Liver (tissue), 9 donors: ENCODE data around the gene GPD1. TPM values are rescaled to one million over a fixed set of nuclear protein-coding genes. Genes with fewer than 3 reads are reported as not detected.

Source experiments
- DNase-seq: peaks from one replicate; pipeline ENCODE4 v3.0.0-alpha.2; 2017; ENCODE audit warnings: low spot score
- H3K27ac ChIP-seq, 2 donors: one replicate each; pipeline ENCODE4 v1.7.0; 2013; ENCODE audit warnings: inconsistent platforms in 2 of 2, low read length in 2 of 2, control low read depth in 1 of 2, low read depth in 1 of 2, mild to moderate bottlenecking in 1 of 2
- H3K27me3 ChIP-seq, 4 donors: one replicate each; pipeline versions ENCODE4 v1.6.1 to v1.7.0; 2013; ENCODE audit warnings: low read length in 3 of 4, inconsistent platforms in 1 of 4, mild to moderate bottlenecking in 1 of 4, moderate library complexity in 1 of 4; ENCODE audit not compliant: control insufficient read depth in 4 of 4, insufficient read depth in 4 of 4
- H3K36me3 ChIP-seq, 4 donors: one replicate each; pipeline versions ENCODE4 v1.6.1 to v1.7.0; 2013; ENCODE audit warnings: low read length in 3 of 4, mild to moderate bottlenecking in 3 of 4, low read depth in 1 of 4, moderate library complexity in 1 of 4; ENCODE audit not compliant: control insufficient read depth in 4 of 4, insufficient read depth in 3 of 4
- H3K4me1 ChIP-seq, 4 donors: one replicate each; pipeline versions ENCODE4 v1.6.1 to v1.7.0; 2013; ENCODE audit warnings: low read length in 3 of 4, mild to moderate bottlenecking in 3 of 4, moderate library complexity in 1 of 4; ENCODE audit not compliant: control insufficient read depth in 4 of 4, insufficient read depth in 4 of 4
- H3K4me3 ChIP-seq, 3 donors: one replicate each; pipeline versions ENCODE4 v1.6.1 to v1.7.0; 2013; ENCODE audit warnings: low read length in 3 of 3, control low read depth in 1 of 3, low read depth in 1 of 3, mild to moderate bottlenecking in 1 of 3
- H3K9ac ChIP-seq, 2 donors: one replicate each; pipeline ENCODE4 v1.7.0; 2013; ENCODE audit warnings: low read length in 2 of 2, mild to moderate bottlenecking in 2 of 2, moderate library complexity in 2 of 2, control low read depth in 1 of 2, low read depth in 1 of 2
- H3K9me3 ChIP-seq, 4 donors: one replicate each; pipeline versions ENCODE4 v1.6.1 to v1.7.0; 2013; ENCODE audit warnings: low read length in 3 of 4; ENCODE audit not compliant: control insufficient read depth in 4 of 4
- EGR1 ChIP-seq, 2 donors: IDR thresholded peaks; 2 replicates each; pipeline ENCODE4 v1.6.1; 2016 to 2018; ENCODE audit warnings: antibody characterized with exemption in 2 of 2, low read depth in 2 of 2
- FOXA1 ChIP-seq: IDR thresholded peaks from 2 replicates; pipeline ENCODE4 v1.6.1; 2016; ENCODE audit warnings: antibody characterized with exemption
- FOXA2 ChIP-seq: IDR thresholded peaks from 2 replicates; pipeline ENCODE4 v1.6.1; 2016; ENCODE audit warnings: antibody characterized with exemption
- GABPA ChIP-seq, 2 donors: IDR thresholded peaks in 1 of 2; conservative IDR thresholded peaks in 1 of 2; 2 replicates each; pipeline ENCODE4 v1.6.1; 2016; ENCODE audit warnings: antibody characterized with exemption in 2 of 2, mild to moderate bottlenecking in 1 of 2, moderate library complexity in 1 of 2
- HNF4A ChIP-seq, 2 donors: conservative IDR thresholded peaks; 2 replicates each; pipeline ENCODE4 v1.6.1; 2016; ENCODE audit warnings: antibody characterized with exemption in 2 of 2, mild to moderate bottlenecking in 2 of 2
- HNF4G ChIP-seq: IDR thresholded peaks from 2 replicates; pipeline ENCODE4 v1.6.1; 2016; ENCODE audit warnings: antibody characterized with exemption
- JUND ChIP-seq, 2 donors: IDR thresholded peaks; 2 replicates each; pipeline ENCODE4 v1.6.1; 2016; ENCODE audit warnings: antibody characterized with exemption in 2 of 2
- NR2F2 ChIP-seq: IDR thresholded peaks from 2 replicates; pipeline ENCODE4 v1.6.1; 2016; ENCODE audit warnings: antibody characterized with exemption
- RAD21 ChIP-seq, 2 donors: IDR thresholded peaks; 2 replicates each; pipeline ENCODE4 v1.6.1; 2016; ENCODE audit warnings: antibody characterized with exemption in 2 of 2, mild to moderate bottlenecking in 2 of 2
- RXRA ChIP-seq, 2 donors: IDR thresholded peaks; 2 replicates each; pipeline ENCODE4 v1.6.1; 2017 to 2018; ENCODE audit warnings: antibody characterized with exemption in 2 of 2, mild to moderate bottlenecking in 1 of 2
- SP1 ChIP-seq: IDR thresholded peaks from 2 replicates; pipeline ENCODE4 v1.6.1; 2018; ENCODE audit warnings: antibody characterized with exemption, mild to moderate bottlenecking
- TAF1 ChIP-seq: conservative IDR thresholded peaks from 2 replicates; pipeline ENCODE4 v1.6.1; 2016; ENCODE audit warnings: antibody characterized with exemption, mild to moderate bottlenecking
- YY1 ChIP-seq: IDR thresholded peaks from 2 replicates; pipeline ENCODE4 v1.6.1; 2016; ENCODE audit warnings: antibody characterized with exemption, mild to moderate bottlenecking
- WGBS: extraction: QIAGEN DNeasy Blood & Tissue Kit; methylation state at CpG from one replicate; pipeline ENCODE4 v1.1.7; 2013; 5-methylcytosine and 5-hydroxymethylcytosine counted together
- polyA plus RNA-seq, 2 donors: library from polyadenylated mRNA; stranded (reverse) in 1 of 2; unstranded in 1 of 2; fragments of 200-250 nt in 1 of 2; fragments of >200 nt in 1 of 2; fragmentation: Nextera tagmentation in 1 of 2; extraction: Ambion mirVana in 1 of 2; gene quantifications; one replicate each; pipeline versions ENCODE4 v1.2.1 to v1.2.3, GENCODE V29; 2013 to 2015
- total RNA-seq, 2 donors: library from RNA; depleted of rRNA; stranded (reverse); fragments of >200 nt; gene quantifications; one replicate each; pipeline ENCODE4 v1.2.3, GENCODE V29; 2014
- TF ChIP-seq, protein P1 (sequence below): IDR thresholded peaks from 2 replicates; pipeline ENCODE4 v1.6.1; 2016; ENCODE audit warnings: antibody characterized with exemption
- TF ChIP-seq, protein P2 (sequence below): fragments of 150-350 bp; IDR thresholded peaks from 2 replicates; pipeline ENCODE4 v1.5.1; 2017; ENCODE audit warnings: improper control_type of control experiment, low read depth, low read length; ENCODE audit not compliant: missing input control
- TF ChIP-seq, protein P3 (sequence below): IDR thresholded peaks from 2 replicates; pipeline ENCODE4 v1.6.1; 2016; ENCODE audit warnings: antibody characterized with exemption
- TF ChIP-seq, protein P4 (sequence below): IDR thresholded peaks from 2 replicates; pipeline ENCODE4 v1.6.1; 2016; ENCODE audit warnings: antibody characterized with exemption
- TF ChIP-seq, protein P5 (sequence below): IDR thresholded peaks from 2 replicates; pipeline ENCODE4 v1.6.1; 2016; ENCODE audit warnings: antibody characterized with exemption, mild to moderate bottlenecking
- donor health status: healthy.
- donor health status: healthy.
- donor health status: healthy.
- donor health status: healthy.
- donor health status: healthy.

The GPD1 gene
- total and polyA plus RNA-seq, 4 donors, result 12.0 to 323 (median 85.6) TPM

DNA sequence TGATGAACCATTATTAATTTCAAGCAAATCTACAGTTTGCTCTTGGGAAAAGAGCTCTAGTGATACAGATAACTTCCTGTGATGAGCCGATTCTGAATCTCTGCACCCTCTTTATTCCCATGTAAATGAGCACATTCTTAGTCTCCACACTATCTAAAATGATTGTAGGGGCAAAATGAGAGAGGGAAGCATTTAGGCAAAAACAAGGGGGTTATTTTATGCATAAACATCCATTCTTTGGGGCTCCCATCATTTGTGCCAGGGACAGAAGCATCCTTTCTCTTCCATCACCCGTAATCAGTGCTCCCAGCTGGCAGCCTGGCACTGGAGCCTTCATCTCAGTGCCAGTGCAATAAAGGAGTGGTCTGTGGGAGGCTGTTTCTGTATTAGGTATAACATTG is 1.7 kb upstream of the GPD1 start:
- no peaks in the 10 kb centered on the region for H3K9me3 ChIP-seq
- no peak overlapping the region for H3K4me3 ChIP-seq
- H3K36me3 ChIP-seq, result peaks cover 3 to 22% (median 21%) of the 10 kb centered on the region in 4 donors
- H3K4me1 ChIP-seq, result peaks cover 8 to 61% (median 41%) of the 10 kb centered on the region in 4 donors
- no peaks in the 10 kb centered on the region for H3K27me3 ChIP-seq
- 57% methylated on average over 2 of the region's 2 CpGs for WGBS
- H3K27ac ChIP-seq, result peak overlapping the region; percentile 84 to 94
- peak overlapping the region in 1 of 2 donors; percentile 41 for H3K9ac ChIP-seq
- no peak for TF ChIP-seq HNF4G
- TF ChIP-seq RAD21 (IDR thresholded peaks at IDR 0.05), result no peak
- TF ChIP-seq FOXA1, result no peak
- TF ChIP-seq TAF1, result no peak
- no peak for TF ChIP-seq HNF4A (conservative IDR thresholded peaks at IDR 0.05)
- TF ChIP-seq, protein P1, sequence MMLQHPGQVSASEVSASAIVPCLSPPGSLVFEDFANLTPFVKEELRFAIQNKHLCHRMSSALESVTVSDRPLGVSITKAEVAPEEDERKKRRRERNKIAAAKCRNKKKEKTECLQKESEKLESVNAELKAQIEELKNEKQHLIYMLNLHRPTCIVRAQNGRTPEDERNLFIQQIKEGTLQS, result no peak
- TF ChIP-seq NR2F2, result no peak
- TF ChIP-seq, protein P2, sequence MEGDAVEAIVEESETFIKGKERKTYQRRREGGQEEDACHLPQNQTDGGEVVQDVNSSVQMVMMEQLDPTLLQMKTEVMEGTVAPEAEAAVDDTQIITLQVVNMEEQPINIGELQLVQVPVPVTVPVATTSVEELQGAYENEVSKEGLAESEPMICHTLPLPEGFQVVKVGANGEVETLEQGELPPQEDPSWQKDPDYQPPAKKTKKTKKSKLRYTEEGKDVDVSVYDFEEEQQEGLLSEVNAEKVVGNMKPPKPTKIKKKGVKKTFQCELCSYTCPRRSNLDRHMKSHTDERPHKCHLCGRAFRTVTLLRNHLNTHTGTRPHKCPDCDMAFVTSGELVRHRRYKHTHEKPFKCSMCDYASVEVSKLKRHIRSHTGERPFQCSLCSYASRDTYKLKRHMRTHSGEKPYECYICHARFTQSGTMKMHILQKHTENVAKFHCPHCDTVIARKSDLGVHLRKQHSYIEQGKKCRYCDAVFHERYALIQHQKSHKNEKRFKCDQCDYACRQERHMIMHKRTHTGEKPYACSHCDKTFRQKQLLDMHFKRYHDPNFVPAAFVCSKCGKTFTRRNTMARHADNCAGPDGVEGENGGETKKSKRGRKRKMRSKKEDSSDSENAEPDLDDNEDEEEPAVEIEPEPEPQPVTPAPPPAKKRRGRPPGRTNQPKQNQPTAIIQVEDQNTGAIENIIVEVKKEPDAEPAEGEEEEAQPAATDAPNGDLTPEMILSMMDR, result no peak
- TF ChIP-seq RXRA (IDR thresholded peaks at IDR 0.05), result no peak
- no peak for TF ChIP-seq YY1
- no peak for DNase-seq

DNA sequence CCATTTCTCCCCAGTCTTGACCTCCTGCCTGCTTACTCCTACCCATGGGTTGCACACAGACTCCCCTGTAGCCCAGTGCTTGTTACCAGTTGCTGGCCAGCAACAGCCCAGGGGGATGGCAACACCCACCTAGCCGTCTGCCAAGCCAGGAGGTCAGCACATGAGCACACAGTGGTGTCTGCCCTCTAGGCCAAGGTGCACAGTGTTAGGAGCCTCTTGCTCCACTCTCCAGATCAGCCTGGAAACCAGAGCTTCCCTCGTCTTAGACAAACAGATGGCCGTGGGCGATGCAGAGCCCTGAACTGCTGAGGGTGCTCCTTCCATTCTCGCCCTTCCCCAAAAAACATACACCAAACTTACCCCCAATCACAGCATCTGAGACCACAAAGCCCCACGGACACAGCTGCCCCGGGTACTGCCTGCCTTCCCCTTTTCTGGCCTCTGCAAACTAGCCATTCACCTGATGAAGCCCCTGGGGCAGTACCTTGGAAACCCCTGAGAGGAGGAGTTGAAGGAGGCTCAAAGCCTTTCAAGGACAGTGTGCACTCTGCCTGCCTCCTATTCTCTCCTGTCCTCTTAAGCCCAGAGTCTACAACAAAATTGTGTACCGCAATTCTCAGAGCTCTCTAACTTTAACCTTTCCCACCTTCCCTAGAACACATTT is 1.0 kb upstream of the GPD1 start:
- H3K27ac ChIP-seq, result peak overlapping the region; percentile 84 to 94
- DNase-seq, result peak; percentile 64

More for the DNA sequence above, 1.0 kb upstream of the GPD1 start:
- H3K36me3 ChIP-seq, result peaks cover 2 to 25% (median 21%) of the 10 kb centered on the region in 4 donors
- no peaks in the 10 kb centered on the region for H3K27me3 ChIP-seq
- WGBS, result 46% methylated on average over 8 of the region's 8 CpGs
- H3K9ac ChIP-seq, result peak overlapping the region in 1 of 2 donors; percentile 59
- peaks cover 11 to 67% (median 46%) of the 10 kb centered on the region in 4 donors for H3K4me1 ChIP-seq
- H3K4me3 ChIP-seq, result no peak overlapping the region
- no peaks in the 10 kb centered on the region for H3K9me3 ChIP-seq
- TF ChIP-seq, protein P3, sequence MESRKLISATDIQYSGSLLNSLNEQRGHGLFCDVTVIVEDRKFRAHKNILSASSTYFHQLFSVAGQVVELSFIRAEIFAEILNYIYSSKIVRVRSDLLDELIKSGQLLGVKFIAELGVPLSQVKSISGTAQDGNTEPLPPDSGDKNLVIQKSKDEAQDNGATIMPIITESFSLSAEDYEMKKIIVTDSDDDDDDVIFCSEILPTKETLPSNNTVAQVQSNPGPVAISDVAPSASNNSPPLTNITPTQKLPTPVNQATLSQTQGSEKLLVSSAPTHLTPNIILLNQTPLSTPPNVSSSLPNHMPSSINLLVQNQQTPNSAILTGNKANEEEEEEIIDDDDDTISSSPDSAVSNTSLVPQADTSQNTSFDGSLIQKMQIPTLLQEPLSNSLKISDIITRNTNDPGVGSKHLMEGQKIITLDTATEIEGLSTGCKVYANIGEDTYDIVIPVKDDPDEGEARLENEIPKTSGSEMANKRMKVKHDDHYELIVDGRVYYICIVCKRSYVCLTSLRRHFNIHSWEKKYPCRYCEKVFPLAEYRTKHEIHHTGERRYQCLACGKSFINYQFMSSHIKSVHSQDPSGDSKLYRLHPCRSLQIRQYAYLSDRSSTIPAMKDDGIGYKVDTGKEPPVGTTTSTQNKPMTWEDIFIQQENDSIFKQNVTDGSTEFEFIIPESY, result peak; percentile 86
- TF ChIP-seq FOXA2 (peak; percentile 64), HNF4G (peak; percentile 99), TAF1 (peak; percentile 70), HNF4A (conservative IDR thresholded peaks at IDR 0.05) (peak; percentile 99 to 100), SP1 (peak; percentile 98), JUND (IDR thresholded peaks at IDR 0.05) (peak in 1 of 2 donors; percentile 57), GABPA (IDR thresholded peaks at IDR 0.05 in 1 of 2, conservative IDR thresholded peaks at IDR 0.05 in 1 of 2) (peak in 1 of 2 donors; percentile 38), RAD21 (IDR thresholded peaks at IDR 0.05) (peak; percentile 17 to 52), EGR1 (IDR thresholded peaks at IDR 0.05; ENCODE audit: low read depth in 2 of 2) (peak in 1 of 2 donors; percentile 50), YY1 (peak; percentile 88), NR2F2 (peak; percentile 51), FOXA1 (peak; percentile 59), RXRA (IDR thresholded peaks at IDR 0.05) (peak; percentile 94)
- TF ChIP-seq, protein P2, result no peak
- TF ChIP-seq, protein P4, sequence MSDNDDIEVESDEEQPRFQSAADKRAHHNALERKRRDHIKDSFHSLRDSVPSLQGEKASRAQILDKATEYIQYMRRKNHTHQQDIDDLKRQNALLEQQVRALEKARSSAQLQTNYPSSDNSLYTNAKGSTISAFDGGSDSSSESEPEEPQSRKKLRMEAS, result peak; percentile 85
- TF ChIP-seq, protein P5, sequence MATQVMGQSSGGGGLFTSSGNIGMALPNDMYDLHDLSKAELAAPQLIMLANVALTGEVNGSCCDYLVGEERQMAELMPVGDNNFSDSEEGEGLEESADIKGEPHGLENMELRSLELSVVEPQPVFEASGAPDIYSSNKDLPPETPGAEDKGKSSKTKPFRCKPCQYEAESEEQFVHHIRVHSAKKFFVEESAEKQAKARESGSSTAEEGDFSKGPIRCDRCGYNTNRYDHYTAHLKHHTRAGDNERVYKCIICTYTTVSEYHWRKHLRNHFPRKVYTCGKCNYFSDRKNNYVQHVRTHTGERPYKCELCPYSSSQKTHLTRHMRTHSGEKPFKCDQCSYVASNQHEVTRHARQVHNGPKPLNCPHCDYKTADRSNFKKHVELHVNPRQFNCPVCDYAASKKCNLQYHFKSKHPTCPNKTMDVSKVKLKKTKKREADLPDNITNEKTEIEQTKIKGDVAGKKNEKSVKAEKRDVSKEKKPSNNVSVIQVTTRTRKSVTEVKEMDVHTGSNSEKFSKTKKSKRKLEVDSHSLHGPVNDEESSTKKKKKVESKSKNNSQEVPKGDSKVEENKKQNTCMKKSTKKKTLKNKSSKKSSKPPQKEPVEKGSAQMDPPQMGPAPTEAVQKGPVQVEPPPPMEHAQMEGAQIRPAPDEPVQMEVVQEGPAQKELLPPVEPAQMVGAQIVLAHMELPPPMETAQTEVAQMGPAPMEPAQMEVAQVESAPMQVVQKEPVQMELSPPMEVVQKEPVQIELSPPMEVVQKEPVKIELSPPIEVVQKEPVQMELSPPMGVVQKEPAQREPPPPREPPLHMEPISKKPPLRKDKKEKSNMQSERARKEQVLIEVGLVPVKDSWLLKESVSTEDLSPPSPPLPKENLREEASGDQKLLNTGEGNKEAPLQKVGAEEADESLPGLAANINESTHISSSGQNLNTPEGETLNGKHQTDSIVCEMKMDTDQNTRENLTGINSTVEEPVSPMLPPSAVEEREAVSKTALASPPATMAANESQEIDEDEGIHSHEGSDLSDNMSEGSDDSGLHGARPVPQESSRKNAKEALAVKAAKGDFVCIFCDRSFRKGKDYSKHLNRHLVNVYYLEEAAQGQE, result peak; percentile 89
- TF ChIP-seq, protein P1, result peak; percentile 70
